ENCODE results near the gene TEX26.

TEX26 gene

DNA sequence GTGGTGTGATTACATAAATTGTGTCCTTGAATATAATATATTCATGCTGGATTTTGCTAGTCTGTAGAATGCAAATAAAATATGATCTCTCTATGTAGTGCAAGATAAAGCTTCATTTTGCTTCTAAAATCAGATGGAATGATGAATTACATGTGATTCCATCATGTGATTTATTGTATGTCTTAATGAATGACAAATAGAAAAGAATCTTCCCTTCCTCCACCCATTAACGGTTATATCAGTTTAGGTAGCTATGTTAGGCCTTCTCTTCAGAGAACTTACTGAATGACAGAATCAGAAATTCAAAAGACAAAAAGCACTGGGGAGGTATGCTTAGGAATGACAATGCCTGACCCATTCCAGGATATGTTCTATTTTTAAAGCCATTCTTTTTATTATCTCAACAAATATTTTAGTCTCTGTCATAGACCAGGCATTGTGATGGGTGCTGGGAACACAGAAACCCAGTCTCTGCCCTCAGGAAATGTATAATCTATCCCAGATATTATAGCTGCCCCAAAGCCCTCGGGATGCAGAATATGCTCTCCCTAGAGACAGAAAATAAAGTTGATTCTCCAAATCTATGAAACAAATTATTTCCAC is 90.6 kb downstream of the TEX26 start:
- no peaks in the 10 kb centered on the region for H3K4me1 Mint-ChIP-seq
- no peak overlapping the region for H3K27ac Mint-ChIP-seq
- no peaks in the 10 kb centered on the region for H3K9me3 Mint-ChIP-seq
- peaks cover 43% of the 10 kb centered on the region for H3K27me3 Mint-ChIP-seq
- ATAC-seq (no peak), DNase-seq (no peak)
- H3K4me3 Mint-ChIP-seq = no peak overlapping the region
- H3K36me3 Mint-ChIP-seq (ENCODE audit: low read depth) = no peaks in the 10 kb centered on the region

All from activated naive CD8-positive, alpha-beta T cell treated with anti-CD3 and anti-CD28 coated beads, Interleukin-2, amount 50 U/mL, for 24 hours (primary cell).